GM12878 (cell line): ENCODE results near the gene DAB2IP. TPM values are rescaled to one million over a fixed set of nuclear protein-coding genes. Genes with fewer than 3 reads are reported as not detected.

Source experiments
- ATAC-seq: fragments of 200-7000 bp; cut with Tn5 transposase; 3 replicates; pipeline ENCODE4 v1.9.1; 2020; ENCODE audit warnings: mild to moderate bottlenecking, moderate library complexity
- BruUV-seq: library from RNA; stranded (reverse); fragments of 400-500 nt; replicated peaks from 2 replicates; lab custom pipeline; 2021; lab: Mats Ljungman, UMichigan
- CTCF ChIA-PET: fragments of 300-600 bp; sonication (Branson Sonifier 250); formaldehyde crosslinking; extraction: SDS; loops from one replicate; lab custom pipeline; 2021; ENCODE audit warnings: inconsistent platforms; lab: Yijun Ruan, JAX
- POLR2A ChIA-PET: fragments of 350-600 bp; formaldehyde crosslinking; extraction: SDS; loops from one replicate; lab custom pipeline; 2021; ENCODE audit warnings: inconsistent platforms; lab: Charles Lee
- RAD21 ChIA-PET: fragments of 300-600 bp; sonication (Branson Sonifier 250); formaldehyde crosslinking; loops from one replicate; lab custom pipeline; 2023; ENCODE audit warnings: antibody characterized with exemption; ENCODE audit not compliant: unreplicated experiment; lab: Charles Lee
- SMC1A ChIA-PET: fragments of 300-600 bp; sonication (Branson Sonifier 250); formaldehyde crosslinking; loops from one replicate; lab custom pipeline; 2023; ENCODE audit not compliant: unreplicated experiment, uncharacterized antibody; lab: Charles Lee
- DNase-seq: peaks from one replicate; pipeline ENCODE4 v3.0.0-alpha.2; 2011; ENCODE audit warnings: low read depth, low spot score
- FAIRE-seq: peaks from 3 replicates; lab custom pipeline; 2011; peaks lifted over from hg19 to GRCh38; lab: Jason Lieb, UNC
- H2AFZ ChIP-seq: 2 replicates; pipeline ENCODE4 v1.6.0; 2011; ENCODE audit warnings: low read depth, low read length, control low read depth; ENCODE audit not compliant: control insufficient read depth
- H3K27ac ChIP-seq: 2 replicates; pipeline ENCODE4 v1.5.1; 2011; ENCODE audit warnings: control low read depth; ENCODE audit not compliant: control insufficient read depth, insufficient read depth
- H3K27me3 ChIP-seq, 2 experiments: replicated peaks in 1 of 2; 2 replicates each; pipeline versions ENCODE4 v1.6.0 to v1.6.1; 2011; ENCODE audit warnings: low read length in 1 of 2; ENCODE audit not compliant: control insufficient read depth in 2 of 2, insufficient read depth in 2 of 2
- H3K36me3 ChIP-seq, 2 experiments: 2 replicates each; pipeline ENCODE4 v1.5.1; 2011; ENCODE audit warnings: low read length in 1 of 2; ENCODE audit not compliant: control insufficient read depth in 2 of 2, insufficient read depth in 2 of 2
- H3K4me1 ChIP-seq: 2 replicates; pipeline ENCODE4 v1.6.1; 2011; ENCODE audit warnings: mild to moderate bottlenecking, low read length, moderate library complexity, mixed read lengths; ENCODE audit not compliant: control insufficient read depth, insufficient read depth
- H3K4me2 ChIP-seq: 2 replicates; pipeline ENCODE4 v1.6.0; 2011; ENCODE audit warnings: control low read depth; ENCODE audit not compliant: control insufficient read depth, insufficient read depth
- H3K4me3 ChIP-seq: fragments of 200-600 bp; sonication (generic); 2 replicates; pipeline ENCODE4 v1.5.1; 2016
- H3K79me2 ChIP-seq: 2 replicates; pipeline ENCODE4 v1.6.0; 2011; ENCODE audit warnings: low read length; ENCODE audit not compliant: control insufficient read depth, insufficient read depth
- H3K9ac ChIP-seq: 2 replicates; pipeline ENCODE4 v1.8.0; 2011; ENCODE audit warnings: low read length, control low read depth, mixed read lengths; ENCODE audit not compliant: control insufficient read depth, insufficient read depth
- H3K9me3 ChIP-seq: replicated peaks from 3 replicates; pipeline ENCODE4 v1.5.1; 2011; ENCODE audit warnings: mild to moderate bottlenecking, low read length; ENCODE audit not compliant: control insufficient read depth, insufficient read depth
- H4K20me1 ChIP-seq: 2 replicates; pipeline ENCODE4 v1.6.0; 2011; ENCODE audit not compliant: control insufficient read depth, insufficient read depth
- ATF2 ChIP-seq: IDR thresholded peaks from 2 replicates; pipeline ENCODE4 v1.6.1; 2012; ENCODE audit warnings: low read length, inconsistent platforms
- BACH1 ChIP-seq: fragments of 450-650 bp; IDR thresholded peaks from 2 replicates; pipeline ENCODE4 v1.6.1; 2017; ENCODE audit warnings: mild to moderate bottlenecking, borderline replicate concordance
- ETV6 ChIP-seq, 2 experiments: fragments of 450-650 bp in 1 of 2; IDR thresholded peaks in 1 of 2; conservative IDR thresholded peaks in 1 of 2; 2 replicates each; pipeline ENCODE4 v1.6.1; 2014; ENCODE audit warnings: antibody characterized with exemption in 1 of 2, borderline replicate concordance in 1 of 2, low read depth in 1 of 2, mild to moderate bottlenecking in 1 of 2, moderate library complexity in 1 of 2
- GABPA ChIP-seq: IDR thresholded peaks from 2 replicates; pipeline ENCODE4 v1.6.1; 2014; ENCODE audit warnings: antibody characterized with exemption, low read depth, mild to moderate bottlenecking, inconsistent platforms
- IRF5 ChIP-seq: fragments of 450-650 bp; IDR thresholded peaks from 2 replicates; pipeline ENCODE4 v1.6.1; 2017; ENCODE audit warnings: borderline replicate concordance
- MEF2B ChIP-seq: fragments of 450-650 bp; IDR thresholded peaks from 2 replicates; pipeline ENCODE4 v1.6.1; 2018; ENCODE audit warnings: mild to moderate bottlenecking, moderate library complexity; ENCODE audit not compliant: partially characterized antibody, poor library complexity, severe bottlenecking
- MXI1 ChIP-seq: fragments of 150-350 bp; IDR thresholded peaks from 2 replicates; pipeline ENCODE4 v1.6.1; 2011; ENCODE audit warnings: low read depth, mild to moderate bottlenecking, inconsistent platforms, low read length, improper control_type of control experiment
- NBN ChIP-seq: fragments of 450-650 bp; IDR thresholded peaks from 2 replicates; pipeline ENCODE4 v1.6.1; 2016
- NR2C2 ChIP-seq: IDR thresholded peaks from 2 replicates; pipeline ENCODE4 v1.6.1; 2011; ENCODE audit warnings: borderline replicate concordance, low read depth; ENCODE audit not compliant: control insufficient read depth, insufficient read length
- RELA ChIP-seq: fragments of 450-650 bp; IDR thresholded peaks from 2 replicates; pipeline ENCODE4 v1.8.0; 2014; ENCODE audit warnings: borderline replicate concordance; ENCODE audit not compliant: partially characterized antibody
- SMAD5 ChIP-seq: IDR thresholded peaks from 2 replicates; pipeline ENCODE4 v1.6.1; 2016; ENCODE audit warnings: antibody characterized with exemption, low read depth
- SREBF2 ChIP-seq: IDR thresholded peaks from 2 replicates; pipeline ENCODE4 v1.6.1; 2012; ENCODE audit warnings: mild to moderate bottlenecking, low read length
- TCF3 ChIP-seq: IDR thresholded peaks from 2 replicates; pipeline ENCODE4 v1.6.1; 2012; ENCODE audit warnings: low read depth, mild to moderate bottlenecking, low read length, borderline replicate concordance; ENCODE audit not compliant: insufficient read depth
- YBX1 ChIP-seq: fragments of 450-650 bp; IDR thresholded peaks from 2 replicates; pipeline ENCODE4 v1.6.1; 2016; ENCODE audit warnings: antibody characterized with exemption
- ZBED1 ChIP-seq: IDR thresholded peaks from 2 replicates; pipeline ENCODE4 v1.6.1; 2016; ENCODE audit warnings: borderline replicate concordance
- ZBTB4 ChIP-seq: fragments of 450-650 bp; formaldehyde crosslinking; IDR thresholded peaks from 2 replicates; pipeline ENCODE4 v1.4.0; 2022; ENCODE audit warnings: mild to moderate bottlenecking, moderate library complexity
- ZNF274 ChIP-seq: IDR thresholded peaks from one replicate; pipeline ENCODE4 v1.8.0; 2011; ENCODE audit not compliant: insufficient read length, insufficient read depth
- WGBS: methylation state at CpG from one replicate; pipeline ENCODE4 v1.1.6; 2016; ENCODE audit warnings: low lambda C conversion rate; ENCODE audit not compliant: insufficient replicate concordance, insufficient coverage; ENCODE audit errors: missing lambda C conversion rate; 5-methylcytosine and 5-hydroxymethylcytosine counted together
- in situ Hi-C: fragments of 300-500 bp; cut with MboI; formaldehyde crosslinking; loops from 9 replicates; pipeline ENCODE4 v1.14.3; 2018; ENCODE audit warnings: mixed read lengths
- intact Hi-C: fragments of 100-400 bp; cut with micrococcal nuclease; formaldehyde crosslinking; loops from one replicate; pipeline ENCODE4 v1.14.2; 2022; ENCODE audit not compliant: unreplicated experiment
- polyA plus RNA-seq, 11 experiments: library from polyadenylated mRNA; depleted of rRNA in 4 of 11; unstranded in 6 of 11; stranded (reverse) in 5 of 11; fragments of >200 nt; fragmentation: Nextera tagmentation in 4 of 11; fragmentation: Illumina TruSeq in 1 of 11; extraction: Ambion mirVana in 4 of 11; extraction: Trizol in 1 of 11; gene quantifications; 1 replicate in 1 of 11; 2 replicates in 10 of 11; pipeline versions ENCODE4 v1.2.1 to v1.2.3, GENCODE V29; 2011 to 2016; ENCODE audit warnings: inconsistent platforms in 2 of 11, missing spikeins in 2 of 11, low read depth in 1 of 11
- total RNA-seq, 4 experiments: library from RNA; depleted of rRNA in 3 of 4; stranded (reverse); fragments of >200 nt in 3 of 4; fragmentation: Illumina TruSeq in 1 of 4; extraction: Trizol in 1 of 4; gene quantifications; 2 replicates each; pipeline versions ENCODE4 v1.2.1 to v1.2.3, GENCODE V29; 2013 to 2021

DAB2IP gene
- total and polyA plus RNA-seq, 10 of the 15 experiments (the other 5 are each of a cell fraction or from before 2014, with no cell fraction given) = 0.03 to 0.38 (median 0.14) TPM; not detected in 6

GRCh38 chr9:121810489-121810888 lies 159.1 kb downstream of the DAB2IP start (continued):
- TF ChIP-seq ZBTB4 (CRISPR knock-in tag) = no peak
- no peak for TF ChIP-seq BACH1
- TF ChIP-seq MXI1 = no peak
- no peak for TF ChIP-seq MEF2B
- no peak for TF ChIP-seq YBX1
- TF ChIP-seq ZNF274 = no peak
- no peak for TF ChIP-seq RELA

GRCh38 chr9:121811140-121811539 lies 159.7 kb downstream of the DAB2IP start:
- in situ Hi-C loops = no loop called here
- no TSS peak for BruUV-seq
- ChIA-PET RAD21 (no interaction called here), POLR2A (no interaction called here), CTCF (no interaction called here), SMC1A (no interaction called here)
- Histone ChIP-seq H3K27ac (no peak overlapping the region), H3K27me3 (peaks cover 0 to 1% of the 10 kb centered on the region in 2 experiments; a peak in 1 of 4 replicates), H3K4me1 (no peaks in the 10 kb centered on the region), H3K4me3 (no peak overlapping the region), H3K36me3 (no peaks in the 10 kb centered on the region), H4K20me1 (no peaks in the 10 kb centered on the region), H2AFZ (no peak overlapping the region), H3K9ac (no peak overlapping the region), H3K4me2 (no peak overlapping the region), H3K79me2 (no peaks in the 10 kb centered on the region), H3K9me3 (no peaks in the 10 kb centered on the region)
- FAIRE-seq (no peak), DNase-seq (no peak), ATAC-seq (no peak)
- 12% methylated on average over 9 of the region's 9 CpGs for WGBS
- intact Hi-C loops = no loop called here
- TF ChIP-seq SMAD5 = no peak
- TF ChIP-seq NR2C2 = no peak
- no peak for TF ChIP-seq GABPA
- no peak for TF ChIP-seq IRF5
- TF ChIP-seq RELA = no peak
- TF ChIP-seq NBN = no peak
- no peak for TF ChIP-seq ETV6 (conservative IDR thresholded peaks at IDR 0.05 in 1 of 2, IDR thresholded peaks at IDR 0.05 in 1 of 2; ENCODE audit: borderline replicate concordance in 1 of 2, low read depth in 1 of 2)
- TF ChIP-seq MXI1 = no peak
- TF ChIP-seq TCF3 = no peak
- no peak for TF ChIP-seq ATF2
- TF ChIP-seq SREBF2 = no peak
- TF ChIP-seq ZBED1 = no peak
